B cell (primary cell): ENCODE measurements around the gene NBPF4.
"Not testable (repeated sequence)": the region's sequence is repeated elsewhere in the genome, so short reads cannot be mapped to it uniquely, and the experiment has no call there.

Source experiments
- EZH2 ChIP-seq: IDR thresholded peaks from 2 replicates; pipeline ENCODE4 v1.6.1; 2012; ENCODE audit warnings: borderline replicate concordance, low read depth, mild to moderate bottlenecking, moderate library complexity, low read length; ENCODE audit not compliant: insufficient read depth, poor library complexity, severe bottlenecking
- TF ChIP-seq, protein P1 (sequence below): fragments of 200-600 bp; IDR thresholded peaks from one replicate; pipeline ENCODE4 v1.8.0; 2022; ENCODE audit warnings: antibody characterized with exemption, mild to moderate bottlenecking

DNA sequence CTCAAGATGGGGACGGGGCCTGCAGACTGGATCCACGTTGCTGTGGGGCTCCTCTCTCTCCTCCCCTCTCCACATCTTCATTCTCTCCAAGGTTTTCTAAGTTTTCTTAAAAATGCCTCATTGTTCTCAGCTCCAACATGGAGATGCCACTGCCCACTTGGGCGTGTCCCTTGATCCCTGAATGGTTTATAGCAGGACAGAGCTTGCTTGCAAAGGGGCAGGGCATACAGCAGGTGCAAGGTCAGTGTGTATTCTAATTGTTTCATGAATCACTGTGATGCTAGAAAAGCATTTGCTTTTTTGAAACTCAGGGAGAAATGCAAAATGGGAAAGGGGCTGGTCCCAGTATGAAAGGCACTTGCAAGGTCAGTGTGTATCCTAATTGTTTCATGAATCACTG is 13.9 kb downstream of the NBPF4 start:
- TF ChIP-seq, protein P1, sequence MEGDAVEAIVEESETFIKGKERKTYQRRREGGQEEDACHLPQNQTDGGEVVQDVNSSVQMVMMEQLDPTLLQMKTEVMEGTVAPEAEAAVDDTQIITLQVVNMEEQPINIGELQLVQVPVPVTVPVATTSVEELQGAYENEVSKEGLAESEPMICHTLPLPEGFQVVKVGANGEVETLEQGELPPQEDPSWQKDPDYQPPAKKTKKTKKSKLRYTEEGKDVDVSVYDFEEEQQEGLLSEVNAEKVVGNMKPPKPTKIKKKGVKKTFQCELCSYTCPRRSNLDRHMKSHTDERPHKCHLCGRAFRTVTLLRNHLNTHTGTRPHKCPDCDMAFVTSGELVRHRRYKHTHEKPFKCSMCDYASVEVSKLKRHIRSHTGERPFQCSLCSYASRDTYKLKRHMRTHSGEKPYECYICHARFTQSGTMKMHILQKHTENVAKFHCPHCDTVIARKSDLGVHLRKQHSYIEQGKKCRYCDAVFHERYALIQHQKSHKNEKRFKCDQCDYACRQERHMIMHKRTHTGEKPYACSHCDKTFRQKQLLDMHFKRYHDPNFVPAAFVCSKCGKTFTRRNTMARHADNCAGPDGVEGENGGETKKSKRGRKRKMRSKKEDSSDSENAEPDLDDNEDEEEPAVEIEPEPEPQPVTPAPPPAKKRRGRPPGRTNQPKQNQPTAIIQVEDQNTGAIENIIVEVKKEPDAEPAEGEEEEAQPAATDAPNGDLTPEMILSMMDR: not testable (repeated sequence)
- not testable (repeated sequence) for TF ChIP-seq EZH2
